HepG2 (cell line): ENCODE data around the gene LEMD1. TPM values are rescaled to one million over a fixed set of nuclear protein-coding genes. Genes with fewer than 3 reads are reported as not detected.

Experiments used
- ARNT2 ChIP-seq: sonication (generic); formaldehyde crosslinking; IDR thresholded peaks from 2 replicates; pipeline ENCODE4 v1.8.0; 2022; ENCODE audit warnings: mild to moderate bottlenecking, low read depth, missing genetic modification reagents, moderate library complexity
- CHCHD3 ChIP-seq: sonication (generic); formaldehyde crosslinking; IDR thresholded peaks from 2 replicates; pipeline ENCODE4 v1.8.0; 2022; ENCODE audit warnings: mild to moderate bottlenecking, missing genetic modification reagents, moderate library complexity
- CREM ChIP-seq, 2 experiments: sonication (generic) in 1 of 2; formaldehyde crosslinking in 1 of 2; IDR thresholded peaks; 2 replicates each; pipeline versions ENCODE4 v1.4.0 to v1.6.1; 2016 to 2020; ENCODE audit warnings: antibody characterized with exemption in 1 of 2, mild to moderate bottlenecking in 1 of 2, missing genetic modification reagents in 1 of 2
- ERF ChIP-seq: IDR thresholded peaks from 2 replicates; pipeline ENCODE4 v1.6.1; 2018; ENCODE audit warnings: missing biosample characterization, missing genetic modification reagents
- ETV5 ChIP-seq: IDR thresholded peaks from 2 replicates; pipeline ENCODE4 v1.6.1; 2018; ENCODE audit warnings: missing biosample characterization, missing genetic modification reagents, inconsistent platforms, borderline replicate concordance
- FOXA3 ChIP-seq: IDR thresholded peaks from 2 replicates; pipeline ENCODE4 v1.6.1; 2016; ENCODE audit warnings: missing genetic modification reagents, missing compliant biosample characterization
- IRX3 ChIP-seq: sonication (generic); formaldehyde crosslinking; IDR thresholded peaks from 2 replicates; pipeline ENCODE4 v1.8.1; 2023; ENCODE audit warnings: mild to moderate bottlenecking, low read depth, missing genetic modification reagents, borderline replicate concordance
- KDM3A ChIP-seq: IDR thresholded peaks from 2 replicates; pipeline ENCODE4 v1.6.1; 2018; ENCODE audit warnings: low read depth, missing compliant biosample characterization
- KDM4B ChIP-seq: sonication (generic); formaldehyde crosslinking; IDR thresholded peaks from 2 replicates; pipeline ENCODE4 v1.4.0; 2020; ENCODE audit warnings: missing genetic modification reagents
- NR1H2 ChIP-seq: sonication (generic); formaldehyde crosslinking; IDR thresholded peaks from 2 replicates; pipeline ENCODE4 v1.8.1; 2022; ENCODE audit warnings: low read depth, missing genetic modification reagents, borderline replicate concordance
- PAF1 ChIP-seq: IDR thresholded peaks from 2 replicates; pipeline ENCODE4 v1.6.1; 2016; ENCODE audit warnings: missing genetic modification reagents, missing compliant biosample characterization
- PHF8 ChIP-seq: sonication (generic); formaldehyde crosslinking; IDR thresholded peaks from 2 replicates; pipeline ENCODE4 v1.5.0; 2020; ENCODE audit warnings: missing genetic modification reagents
- PRMT3 ChIP-seq: sonication (generic); formaldehyde crosslinking; IDR thresholded peaks from 2 replicates; pipeline ENCODE4 v1.8.1; 2022; ENCODE audit warnings: low read depth, mild to moderate bottlenecking, moderate library complexity, missing genetic modification reagents, borderline replicate concordance
- SMAD1 ChIP-seq: sonication (generic); formaldehyde crosslinking; IDR thresholded peaks from 2 replicates; pipeline ENCODE4 v1.4.0; 2020; ENCODE audit warnings: missing genetic modification reagents, low read depth, mild to moderate bottlenecking, borderline replicate concordance
- SOX5 ChIP-seq: IDR thresholded peaks from 2 replicates; pipeline ENCODE4 v1.6.1; 2016; ENCODE audit warnings: borderline replicate concordance
- ZBTB2 ChIP-seq: sonication (generic); formaldehyde crosslinking; IDR thresholded peaks from 2 replicates; pipeline ENCODE4 v1.8.0; 2022; ENCODE audit warnings: low read depth, missing genetic modification reagents
- ZBTB40 ChIP-seq, 2 experiments: fragments of 450-650 bp in 1 of 2; sonication (generic) in 1 of 2; formaldehyde crosslinking in 1 of 2; IDR thresholded peaks; 2 replicates each; pipeline versions ENCODE4 v1.6.1 to v1.8.0; 2016 to 2022; ENCODE audit warnings: antibody characterized with exemption in 1 of 2, mild to moderate bottlenecking in 1 of 2, missing genetic modification reagents in 1 of 2
- ZFX ChIP-seq: sonication (generic); formaldehyde crosslinking; IDR thresholded peaks from 2 replicates; pipeline ENCODE4 v1.4.0; 2020; ENCODE audit warnings: mild to moderate bottlenecking, low read depth, missing genetic modification reagents, moderate library complexity
- ZNF205 ChIP-seq: IDR thresholded peaks from 2 replicates; pipeline ENCODE4 v1.6.1; 2018; ENCODE audit warnings: missing biosample characterization, missing genetic modification reagents
- ZNF354B ChIP-seq: sonication (generic); formaldehyde crosslinking; IDR thresholded peaks from 2 replicates; pipeline ENCODE4 v1.8.0; 2022; ENCODE audit warnings: mild to moderate bottlenecking, missing genetic modification reagents
- ZNF780A ChIP-seq: sonication (generic); formaldehyde crosslinking; IDR thresholded peaks from 2 replicates; pipeline ENCODE4 v1.8.0; 2022; ENCODE audit warnings: mild to moderate bottlenecking, missing genetic modification reagents, moderate library complexity
- ZNF841 ChIP-seq: sonication (generic); formaldehyde crosslinking; IDR thresholded peaks from 2 replicates; pipeline ENCODE4 v1.8.1; 2023; ENCODE audit warnings: missing genetic modification reagents, borderline replicate concordance
- polyA plus RNA-seq, 8 experiments: library from polyadenylated mRNA; depleted of rRNA in 3 of 8; stranded (reverse) in 7 of 8; unstranded in 1 of 8; fragments of >200 nt; fragmentation: Illumina TruSeq in 4 of 8; extraction: Trizol in 4 of 8; gene quantifications; 2 replicates each; pipeline versions ENCODE4 v1.2.1 to v1.2.3, GENCODE V29; 2011 to 2016; ENCODE audit warnings: low read depth in 4 of 8, missing spikeins in 1 of 8, mixed read lengths in 1 of 8; ENCODE audit not compliant: insufficient read depth in 1 of 8
- total RNA-seq, 5 experiments: library from RNA; depleted of rRNA; stranded (reverse); fragments of >200 nt; fragmentation: Illumina TruSeq; extraction: Trizol; gene quantifications; 2 replicates each; pipeline ENCODE4 v1.2.3, GENCODE V29; 2016; ENCODE audit warnings: low read depth in 1 of 5

Gene LEMD1
- total and polyA plus RNA-seq, 2 of the 13 experiments (the other 11 are each of a cell fraction or from before 2014, with no cell fraction given): 1.4 to 2.3 TPM

GRCh38 chr1:205335692-205336091 is 86.2 kb downstream of the LEMD1 start (continued):
- TF ChIP-seq ZBTB40 (IDR thresholded peaks at IDR 0.05): no peak
- no peak for TF ChIP-seq ZBTB40 (CRISPR knock-in tag; IDR thresholded peaks at IDR 0.05)
- TF ChIP-seq PHF8 (CRISPR knock-in tag): no peak
- no peak for TF ChIP-seq NR1H2
- TF ChIP-seq ZFX (CRISPR knock-in tag): peak; percentile 44; the same call in 1 of the 2 replicates
- TF ChIP-seq ERF (CRISPR knock-in tag): 0 out of 2 replicates have a peak, but pooled peaks have one; percentile 48
- peak; percentile 18; the same call in 1 of the 2 replicates for TF ChIP-seq SOX5 (CRISPR knock-in tag)
- TF ChIP-seq KDM3A (CRISPR knock-in tag): 0 out of 2 replicates have a peak, but pooled peaks have one; percentile 50
- TF ChIP-seq ARNT2: 0 out of 2 replicates have a peak, but pooled peaks have one; percentile 31
- TF ChIP-seq ETV5 (CRISPR knock-in tag): no peak
- no peak for TF ChIP-seq CREM (IDR thresholded peaks at IDR 0.05)
- TF ChIP-seq CREM (CRISPR knock-in tag; IDR thresholded peaks at IDR 0.05): no peak
- no peak for TF ChIP-seq ZNF780A (CRISPR knock-in tag)
- TF ChIP-seq FOXA3 (CRISPR knock-in tag): no peak
- TF ChIP-seq IRX3: no peak
- TF ChIP-seq KDM4B (CRISPR knock-in tag): no peak
- TF ChIP-seq ZNF205 (CRISPR knock-in tag): no peak
- TF ChIP-seq PRMT3 (CRISPR knock-in tag): no peak
- no peak for TF ChIP-seq PAF1 (CRISPR knock-in tag)
- no peak for TF ChIP-seq ZBTB2 (CRISPR knock-in tag)
- no peak for TF ChIP-seq ZNF354B (CRISPR knock-in tag)
- TF ChIP-seq CHCHD3 (CRISPR knock-in tag): no peak
- TF ChIP-seq ZNF841 (CRISPR knock-in tag): no peak
- no peak for TF ChIP-seq SMAD1
